AG09319 (cell line): ENCODE data around the gene ASPDH.
"Not testable (repeated sequence)": the region's sequence is repeated elsewhere in the genome, so short reads cannot be mapped to it uniquely, and the experiment has no call there.

Experiments
- DNase-seq: peaks from one replicate; pipeline ENCODE4 v3.0.0-alpha.2; 2010; ENCODE audit warnings: low read depth; ENCODE audit errors: extremely low read depth
- TF ChIP-seq, protein P1 (sequence below): IDR thresholded peaks from 2 replicates; pipeline ENCODE4 v1.5.1; 2011; ENCODE audit warnings: low read depth, mild to moderate bottlenecking, inconsistent platforms, low read length, moderate library complexity

Gene ASPDH

DNA sequence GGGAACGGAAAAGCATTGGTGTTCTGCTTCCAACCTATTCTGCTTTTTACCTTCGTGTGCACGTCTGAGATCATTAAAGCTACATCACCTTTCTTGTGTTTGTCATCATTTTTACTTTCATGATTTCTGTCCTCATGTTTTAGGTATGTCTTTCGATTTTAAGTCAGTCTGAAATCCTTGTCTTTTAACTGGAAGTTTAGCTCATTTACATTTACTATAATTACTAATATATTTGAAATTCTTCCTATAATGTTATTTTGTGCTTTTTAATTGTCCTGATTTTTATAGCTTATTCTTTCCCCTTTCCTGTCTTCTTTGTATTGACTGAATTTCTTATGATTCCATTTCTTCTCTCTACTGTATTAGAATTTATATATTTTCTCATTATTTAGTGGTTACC is 19.2 kb upstream of the ASPDH start:
- TF ChIP-seq, protein P1, sequence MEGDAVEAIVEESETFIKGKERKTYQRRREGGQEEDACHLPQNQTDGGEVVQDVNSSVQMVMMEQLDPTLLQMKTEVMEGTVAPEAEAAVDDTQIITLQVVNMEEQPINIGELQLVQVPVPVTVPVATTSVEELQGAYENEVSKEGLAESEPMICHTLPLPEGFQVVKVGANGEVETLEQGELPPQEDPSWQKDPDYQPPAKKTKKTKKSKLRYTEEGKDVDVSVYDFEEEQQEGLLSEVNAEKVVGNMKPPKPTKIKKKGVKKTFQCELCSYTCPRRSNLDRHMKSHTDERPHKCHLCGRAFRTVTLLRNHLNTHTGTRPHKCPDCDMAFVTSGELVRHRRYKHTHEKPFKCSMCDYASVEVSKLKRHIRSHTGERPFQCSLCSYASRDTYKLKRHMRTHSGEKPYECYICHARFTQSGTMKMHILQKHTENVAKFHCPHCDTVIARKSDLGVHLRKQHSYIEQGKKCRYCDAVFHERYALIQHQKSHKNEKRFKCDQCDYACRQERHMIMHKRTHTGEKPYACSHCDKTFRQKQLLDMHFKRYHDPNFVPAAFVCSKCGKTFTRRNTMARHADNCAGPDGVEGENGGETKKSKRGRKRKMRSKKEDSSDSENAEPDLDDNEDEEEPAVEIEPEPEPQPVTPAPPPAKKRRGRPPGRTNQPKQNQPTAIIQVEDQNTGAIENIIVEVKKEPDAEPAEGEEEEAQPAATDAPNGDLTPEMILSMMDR, result no peak
- DNase-seq, result no peak

DNA sequence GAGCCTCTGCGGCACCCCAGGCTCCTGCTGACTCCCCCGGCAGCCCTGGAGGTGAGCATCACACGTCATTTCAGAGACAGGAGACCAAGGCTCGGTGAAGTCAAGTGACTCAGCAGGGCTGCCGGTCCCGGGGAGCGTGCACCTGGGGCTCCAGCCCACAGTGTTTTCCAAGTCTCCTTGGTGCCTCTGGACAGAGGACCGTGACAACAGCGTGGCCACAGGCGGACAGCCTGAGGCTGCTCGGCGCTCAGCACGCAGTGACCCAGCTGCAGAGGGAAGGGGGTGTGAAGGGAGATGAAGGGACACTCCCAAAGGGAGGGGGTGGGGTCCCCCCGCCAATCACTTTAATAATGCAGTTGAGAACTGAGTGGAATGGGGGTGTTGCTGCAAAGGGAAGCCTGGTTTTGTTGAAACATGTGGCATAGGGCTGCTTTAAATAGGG is 17.5 kb upstream of the ASPDH start:
- TF ChIP-seq, protein P1, result no peak
- no peak for DNase-seq

DNA sequence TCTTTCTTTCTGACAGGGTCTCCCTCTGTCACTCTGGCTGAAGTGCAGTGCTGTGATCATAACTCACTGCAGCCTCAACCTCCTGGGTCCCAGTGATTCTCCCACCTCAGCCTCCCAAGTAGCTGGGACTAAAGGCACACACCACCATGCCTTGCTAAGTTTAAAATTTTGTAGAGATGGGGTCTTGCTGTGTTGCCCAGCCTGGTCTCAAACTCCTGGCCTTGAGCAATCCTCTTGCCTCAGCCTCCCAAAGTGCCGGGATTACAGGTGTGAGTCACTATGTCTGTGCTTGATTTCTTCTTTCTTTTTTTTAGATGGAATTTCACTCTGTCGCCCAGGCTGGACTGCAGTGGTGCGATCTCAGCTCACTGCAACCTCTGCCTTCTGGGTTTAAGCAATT is 14.3 kb upstream of the ASPDH start:
- DNase-seq, result not testable (repeated sequence)

DNA sequence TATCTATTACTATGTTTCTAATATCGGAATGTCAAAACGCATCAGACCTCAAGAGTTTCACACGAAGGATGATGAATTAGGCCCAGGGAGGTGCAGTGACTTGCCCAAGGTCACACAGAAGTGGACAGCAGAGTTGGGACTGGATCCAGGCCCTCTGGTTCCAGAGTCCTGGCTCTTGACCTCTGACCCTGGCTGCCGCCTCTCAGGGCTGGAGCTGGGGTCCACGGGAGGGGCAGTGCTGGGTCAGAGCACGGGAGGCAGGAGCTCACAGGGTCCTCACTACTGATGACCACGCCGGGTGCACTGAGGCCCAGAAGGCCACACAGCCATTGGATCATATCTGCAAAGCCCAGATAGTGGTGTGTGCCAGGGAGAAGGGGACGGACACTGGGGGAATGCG is 9.2 kb upstream of the ASPDH start:
- no peak for DNase-seq
- TF ChIP-seq, protein P1, result no peak

DNA sequence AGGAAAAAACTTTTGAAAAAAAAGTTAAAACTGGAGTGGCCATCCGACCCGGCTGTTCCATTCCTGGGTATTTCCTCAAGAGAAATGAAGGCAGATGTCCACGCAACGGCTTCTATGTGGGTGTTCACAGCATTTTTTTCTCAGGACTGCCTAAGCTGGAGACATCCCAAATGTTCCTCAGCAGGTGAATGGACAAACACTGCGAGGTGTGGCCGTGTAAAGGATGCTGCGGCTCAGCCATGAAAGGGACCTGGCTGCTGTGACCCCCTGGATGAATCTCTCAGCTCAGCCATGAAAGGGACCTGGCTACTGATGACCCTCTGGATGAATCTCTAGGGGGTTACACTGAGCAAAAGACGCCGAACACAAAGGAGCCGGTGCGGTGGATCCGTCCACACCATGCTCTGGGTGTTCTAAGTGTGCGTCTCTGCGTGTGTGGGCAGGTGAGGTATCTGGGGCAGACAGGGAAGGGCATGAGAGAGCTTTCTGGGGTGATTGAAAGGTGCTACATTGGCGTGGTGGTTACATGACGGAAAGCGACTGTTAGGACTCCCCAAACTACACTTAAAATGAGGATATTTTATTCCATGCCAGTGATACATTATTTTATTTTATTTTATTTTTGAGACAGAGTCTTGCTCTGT is 7.2 kb upstream of the ASPDH start:
- DNase-seq, result no peak
- TF ChIP-seq, protein P1, result no peak

DNA sequence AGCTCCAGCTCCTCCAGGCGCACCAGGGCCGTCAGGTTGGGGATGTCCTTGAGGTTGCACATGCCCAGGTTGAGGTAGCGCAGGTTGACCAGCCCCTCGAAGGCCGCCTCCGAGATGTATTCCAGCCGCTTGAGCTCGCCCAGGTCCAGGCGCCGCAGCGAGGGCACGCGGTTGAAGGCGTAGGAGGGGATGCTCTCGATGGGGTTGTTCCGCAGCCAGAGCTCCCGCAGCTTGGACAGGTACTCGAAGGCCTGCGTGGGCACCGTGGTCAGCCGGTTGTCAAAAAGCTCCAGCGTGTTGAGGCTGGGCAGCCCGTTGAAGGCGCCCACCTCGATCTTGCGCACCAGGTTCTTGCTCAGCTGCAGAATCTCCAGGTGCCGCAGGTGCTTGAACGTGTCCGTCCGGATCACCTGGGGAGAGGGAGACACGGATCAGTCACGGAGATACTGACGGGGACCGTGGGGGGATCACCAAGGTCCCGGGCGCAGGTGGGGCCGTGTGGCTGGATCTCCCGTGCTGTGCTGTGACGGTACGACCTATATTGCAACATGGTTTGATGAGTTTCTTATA is 5.4 kb upstream of the ASPDH start:
- TF ChIP-seq, protein P1, result no peak

DNA sequence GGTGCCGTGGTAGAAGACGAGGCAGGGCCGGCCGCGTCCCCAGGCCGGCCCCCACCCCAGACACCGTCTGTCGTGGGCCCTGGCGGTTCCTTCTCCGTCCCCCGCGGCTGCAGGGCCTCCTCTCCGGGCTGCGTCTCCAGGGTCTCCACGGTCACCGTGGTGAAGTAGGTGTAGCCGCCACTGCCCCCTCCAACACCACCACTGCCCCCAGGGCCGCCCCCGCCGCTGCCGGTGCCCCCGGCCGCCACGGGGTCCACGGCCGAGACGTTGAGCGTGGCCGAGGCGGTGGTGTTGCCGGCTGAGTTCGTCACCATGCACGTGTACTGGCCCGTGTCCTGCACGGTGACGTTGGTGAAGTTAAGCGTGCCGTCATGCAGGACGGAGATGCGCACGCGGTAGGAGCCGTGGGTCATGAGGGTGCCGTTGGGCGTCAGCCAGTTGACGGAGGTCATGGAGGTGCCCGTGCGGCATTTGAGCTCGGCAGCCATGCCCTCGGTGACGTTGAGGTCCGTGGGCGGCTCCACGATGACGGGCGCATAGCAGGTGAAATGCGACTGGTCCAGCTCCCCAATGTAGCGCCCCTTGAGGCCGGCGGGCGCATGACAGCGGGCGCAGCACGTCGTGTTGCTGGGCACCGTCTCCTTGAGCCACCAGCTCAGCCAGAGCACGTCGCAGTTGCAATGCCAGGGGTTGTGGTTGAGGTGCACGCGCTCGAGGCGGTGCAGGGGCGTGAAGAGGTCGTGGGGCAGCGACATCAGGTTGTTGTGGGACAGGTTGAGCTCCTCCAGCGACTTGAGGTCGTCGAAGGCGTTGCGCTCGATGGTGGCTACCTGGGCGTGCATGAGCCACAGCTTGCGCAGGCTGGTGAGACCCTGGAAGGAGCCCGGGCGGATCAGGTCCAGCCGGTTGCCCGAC is 4.6 kb upstream of the ASPDH start:
- TF ChIP-seq, protein P1, result no peak
- no peak for DNase-seq

More for the DNA sequence above, 5.4 kb upstream of the ASPDH start:
- no peak for DNase-seq
